PC-3 (cell line): ENCODE data around the gene TSHZ2. TPM values are rescaled to one million over a fixed set of nuclear protein-coding genes. Genes with fewer than 3 reads are reported as not detected.

Experiments used
- ATAC-seq: fragments of 200-7000 bp; cut with Tn5 transposase; 2 replicates; pipeline ENCODE4 v1.9.1; 2020; ENCODE audit warnings: mild to moderate bottlenecking, moderate library complexity
- BruUV-seq: library from RNA; stranded (reverse); fragments of 400-500 nt; replicated peaks from 2 replicates; lab custom pipeline; 2021; lab: Mats Ljungman, UMichigan
- CTCF ChIA-PET: fragments of 300-600 bp; sonication (Branson Sonifier 250); formaldehyde crosslinking; loops from one replicate; lab custom pipeline; 2022; ENCODE audit warnings: antibody characterized with exemption; lab: Charles Lee
- POLR2A ChIA-PET: fragments of 300-600 bp; sonication (Branson Sonifier 250); formaldehyde crosslinking; loops from one replicate; lab custom pipeline; 2022; ENCODE audit warnings: antibody characterized with exemption; ENCODE audit not compliant: unreplicated experiment; lab: Charles Lee
- DNase-seq: peaks from one replicate; pipeline ENCODE4 v3.0.0-alpha.2; 2015
- H2AFZ ChIP-seq: fragments of 300-600 bp; sonication (generic); 2 replicates; pipeline ENCODE4 v1.6.0; 2016; ENCODE audit warnings: antibody characterized with exemption, low read length
- H3F3A ChIP-seq: fragments of 300-600 bp; sonication (generic); one replicate; pipeline ENCODE4 v1.6.0; 2017; ENCODE audit warnings: antibody characterized with exemption, low read length, control low read depth, mild to moderate bottlenecking; ENCODE audit not compliant: unreplicated experiment
- H3K27ac ChIP-seq: fragments of 300-600 bp; sonication (generic); 2 replicates; pipeline ENCODE4 v1.5.1; 2016; ENCODE audit warnings: mild to moderate bottlenecking, low read length
- H3K27me3 ChIP-seq: fragments of 300-600 bp; sonication (generic); 2 replicates; pipeline ENCODE4 v1.6.1; 2016; ENCODE audit warnings: low read length, mixed read lengths
- H3K36me3 ChIP-seq: fragments of 300-600 bp; sonication (generic); 2 replicates; pipeline ENCODE4 v1.6.1; 2016; ENCODE audit warnings: low read depth, mixed run types, low read length, mixed read lengths
- H3K4me1 ChIP-seq: fragments of 300-600 bp; sonication (generic); 2 replicates; pipeline ENCODE4 v1.5.1; 2016; ENCODE audit warnings: low read length; ENCODE audit not compliant: insufficient read depth
- H3K4me2 ChIP-seq: fragments of 300-600 bp; sonication (generic); 2 replicates; pipeline ENCODE4 v1.6.0; 2016; ENCODE audit warnings: low read length
- H3K4me3 ChIP-seq: fragments of 300-600 bp; sonication (generic); 2 replicates; pipeline ENCODE4 v1.5.1; 2016; ENCODE audit warnings: mild to moderate bottlenecking, low read length, mixed read lengths
- H3K79me2 ChIP-seq: fragments of 300-600 bp; sonication (generic); 2 replicates; pipeline ENCODE4 v1.6.1; 2017; ENCODE audit warnings: low read length, mixed read lengths
- H3K9ac ChIP-seq: fragments of 300-600 bp; sonication (generic); 2 replicates; pipeline ENCODE4 v1.6.0; 2016; ENCODE audit warnings: mild to moderate bottlenecking, low read length
- H3K9me2 ChIP-seq: fragments of 300-600 bp; sonication (generic); replicated peaks from 2 replicates; pipeline ENCODE4 v1.6.1; 2016; ENCODE audit warnings: mixed run types, low read length, mixed read lengths
- H3K9me3 ChIP-seq: fragments of 300-600 bp; sonication (generic); 2 replicates; pipeline ENCODE4 v1.6.1; 2016; ENCODE audit warnings: low read length, mixed read lengths
- H4K20me1 ChIP-seq: fragments of 300-600 bp; sonication (generic); 2 replicates; pipeline ENCODE4 v1.6.1; 2016; ENCODE audit warnings: low read length, mixed read lengths
- CTCF ChIP-seq: fragments of 300-600 bp; sonication (generic); conservative IDR thresholded peaks from 2 replicates; pipeline ENCODE4 v1.5.1; 2017; ENCODE audit warnings: antibody characterized with exemption, low read depth, mild to moderate bottlenecking, low read length
- EZH2 ChIP-seq: fragments of 300-600 bp; sonication (generic); IDR thresholded peaks from one replicate; pipeline ENCODE4 v1.6.1; 2017; ENCODE audit warnings: antibody characterized with exemption, mild to moderate bottlenecking, low read length; ENCODE audit not compliant: unreplicated experiment
- EZH2phosphoT487 ChIP-seq: fragments of 300-600 bp; sonication (generic); IDR thresholded peaks from 2 replicates; pipeline ENCODE4 v1.6.1; 2018; ENCODE audit warnings: mild to moderate bottlenecking, antibody characterized with exemption, low read length, borderline replicate concordance
- intact Hi-C: fragments of 100-400 bp; cut with micrococcal nuclease; formaldehyde crosslinking; loops from 2 replicates; pipeline ENCODE4 v1.9.0; 2023
- total RNA-seq: library from RNA; depleted of rRNA; stranded (reverse); fragments of >200 nt; gene quantifications from 2 replicates; pipeline ENCODE4 v1.2.3, GENCODE V29; 2014

The TSHZ2 gene
- total RNA-seq, 1 experiment from 2014 or later, result not detected

- H3K27ac ChIP-seq, result no peak overlapping the region
- POLR2A ChIA-PET, result no interaction called here
- no peaks in the 10 kb centered on the region for H3F3A ChIP-seq
- no peaks in the 10 kb centered on the region for H3K4me1 ChIP-seq
- H2AFZ ChIP-seq, result no peak overlapping the region
- H3K9ac ChIP-seq, result no peak overlapping the region
- ATAC-seq (no peak), DNase-seq (no peak)
- CTCF ChIA-PET, result no interaction called here
- no peaks in the 10 kb centered on the region for H3K9me3 ChIP-seq
- no peaks in the 10 kb centered on the region for H3K79me2 ChIP-seq
- H3K36me3 ChIP-seq, result no peaks in the 10 kb centered on the region
- no TSS peak for BruUV-seq
- H4K20me1 ChIP-seq, result no peaks in the 10 kb centered on the region
- no peak overlapping the region for H3K4me3 ChIP-seq
- intact Hi-C loops, result no loop called here
- H3K9me2 ChIP-seq, result no peaks in the 10 kb centered on the region
- H3K27me3 ChIP-seq, result peaks cover 70% of the 10 kb centered on the region
- no peak for TF ChIP-seq EZH2
- no peak for TF ChIP-seq CTCF
- TF ChIP-seq EZH2phosphoT487, result no peak
- H3K4me2 ChIP-seq, result no peak overlapping the region
Measured at GRCh38 chr20:53190225-53190624, 218.1 kb downstream of the TSHZ2 start.

GRCh38 chr20:53191957-53192356 lies 219.8 kb downstream of the TSHZ2 start:
- no peaks in the 10 kb centered on the region for H3K79me2 ChIP-seq
- no peak for ATAC-seq
- intact Hi-C loops, result no loop called here
- no peak overlapping the region for H3K4me3 ChIP-seq
- no peak for DNase-seq
- no peak overlapping the region for H3K9ac ChIP-seq
- no peaks in the 10 kb centered on the region for H3K9me2 ChIP-seq
- ChIA-PET CTCF (no interaction called here), POLR2A (no interaction called here)
- no peak overlapping the region for H3K4me2 ChIP-seq
- no TSS peak for BruUV-seq
- no peaks in the 10 kb centered on the region for H3K9me3 ChIP-seq
- no peaks in the 10 kb centered on the region for H3F3A ChIP-seq
- no peaks in the 10 kb centered on the region for H3K4me1 ChIP-seq
- no peak overlapping the region for H3K27ac ChIP-seq
- H3K36me3 ChIP-seq, result no peaks in the 10 kb centered on the region
- TF ChIP-seq CTCF, result no peak
- no peak for TF ChIP-seq EZH2phosphoT487
- H3K27me3 ChIP-seq, result peaks cover 72% of the 10 kb centered on the region
- H2AFZ ChIP-seq, result no peak overlapping the region
- H4K20me1 ChIP-seq, result no peaks in the 10 kb centered on the region

GRCh38 chr20:53194306-53195290 lies 222.4 kb downstream of the TSHZ2 start:
- ATAC-seq (no peak), DNase-seq (no peak)
- Histone ChIP-seq H4K20me1 (no peaks in the 10 kb centered on the region), H3K4me2 (no peak overlapping the region), H2AFZ (no peak overlapping the region), H3K9ac (no peak overlapping the region), H3K79me2 (no peaks in the 10 kb centered on the region), H3F3A (no peaks in the 10 kb centered on the region), H3K27me3 (peaks cover 75% of the 10 kb centered on the region), H3K9me3 (no peaks in the 10 kb centered on the region), H3K36me3 (no peaks in the 10 kb centered on the region), H3K9me2 (no peaks in the 10 kb centered on the region), H3K4me1 (no peaks in the 10 kb centered on the region), H3K4me3 (no peak overlapping the region), H3K27ac (no peak overlapping the region)
- TF ChIP-seq EZH2 (no peak), EZH2phosphoT487 (no peak), CTCF (no peak)
- ChIA-PET CTCF (no interaction called here), POLR2A (no interaction called here)
- no TSS peak for BruUV-seq
- intact Hi-C loops, result no loop called here
